ENCODE measurements around the gene AVP. TPM values are rescaled to one million over a fixed set of nuclear protein-coding genes. Genes with fewer than 3 reads are reported as not detected.

AVP gene
- total RNA-seq, 2 experiments from 2014 or later: not detected

- no peak for ATAC-seq
- peaks cover 4% of the 10 kb centered on the region for H3K4me1 Mint-ChIP-seq (ENCODE audit: low read depth)
- ChIA-PET POLR2A (interaction anchor here (1.0 kb wide), 1 partner anchor 17 kb away, joined by 3 read pairs; no protein-coding TSS in a partner anchor), CTCF (no interaction called here)
- no peak overlapping the region for H3K27ac Mint-ChIP-seq
- peaks cover 10% of the 10 kb centered on the region for H3K36me3 Mint-ChIP-seq (ENCODE audit: low read depth)
- no peaks in the 10 kb centered on the region for H3K9me3 Mint-ChIP-seq
- no peak for DNase-seq
- intact Hi-C loops (cut with micrococcal nuclease): no loop called here
- TF ChIP-seq CTCF (IDR thresholded peaks at IDR 0.05): no peak
- no peaks in the 10 kb centered on the region for H3K27me3 Mint-ChIP-seq
- H3K4me3 Mint-ChIP-seq: no peak overlapping the region
Observed at GRCh38 chr20:3111507-3111906, 27.0 kb upstream of the AVP start.

- H3K4me3 Mint-ChIP-seq: no peak overlapping the region
Observed at GRCh38 chr20:3109350-3110302, 25.1 kb upstream of the AVP start.

DNA sequence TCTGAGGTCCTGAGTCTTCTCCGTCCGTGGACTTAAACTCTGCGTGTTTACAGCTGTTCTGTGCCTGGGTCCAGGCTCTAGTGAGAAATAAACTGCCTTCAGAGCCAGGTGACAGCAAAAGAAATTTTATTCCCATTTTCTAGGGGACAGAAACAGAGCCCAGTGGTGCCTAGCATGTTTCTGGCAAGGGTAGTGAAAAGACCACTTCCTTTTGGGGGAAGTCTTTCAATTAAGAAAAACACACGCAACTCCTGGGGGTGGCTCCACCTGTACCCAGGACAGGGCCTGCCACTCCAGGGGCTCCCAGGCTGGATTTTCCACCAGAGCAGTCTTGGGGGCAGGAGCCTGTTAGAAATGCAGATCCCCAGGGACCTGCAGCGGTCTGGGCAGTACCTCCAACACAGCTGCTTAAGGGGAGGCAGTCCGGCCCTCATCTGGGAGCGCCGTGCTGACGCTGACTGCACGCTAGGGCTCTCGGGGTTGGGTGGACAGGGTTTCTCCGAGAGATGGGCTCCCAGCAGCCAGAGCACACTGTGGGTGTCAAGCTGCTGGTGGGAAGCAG is 23.0 kb upstream of the AVP start:
- Mint-ChIP-seq H3K4me3 (no peak overlapping the region), H3K27me3 (no peaks in the 10 kb centered on the region), H3K27ac (no peak overlapping the region), H3K9me3 (no peaks in the 10 kb centered on the region), H3K36me3 (ENCODE audit: low read depth) (peaks cover 2% of the 10 kb centered on the region), H3K4me1 (ENCODE audit: low read depth) (peaks cover 6% of the 10 kb centered on the region)
- no peak for TF ChIP-seq CTCF (IDR thresholded peaks at IDR 0.05)
- DNase-seq (no peak), ATAC-seq (no peak)
- intact Hi-C loops (cut with micrococcal nuclease): no loop called here
- ChIA-PET CTCF (no interaction called here), POLR2A (no interaction called here)

More at GRCh38 chr20:3109350-3110302, 25.1 kb upstream of the AVP start:
- intact Hi-C loops (cut with micrococcal nuclease): no loop called here
- H3K4me1 Mint-ChIP-seq (ENCODE audit: low read depth): no peaks in the 10 kb centered on the region
- ChIA-PET POLR2A (interaction anchor here (1.1 kb wide), 1 partner anchor 20 kb away, joined by 3 read pairs; no protein-coding TSS in a partner anchor), CTCF (interaction anchor here (1.7 kb wide), 1 partner anchor 56 kb away, joined by 5 read pairs; no protein-coding TSS in a partner anchor)
- H3K27me3 Mint-ChIP-seq: no peaks in the 10 kb centered on the region
- peaks cover 10% of the 10 kb centered on the region for H3K36me3 Mint-ChIP-seq (ENCODE audit: low read depth)
- no peaks in the 10 kb centered on the region for H3K9me3 Mint-ChIP-seq
- H3K27ac Mint-ChIP-seq: no peak overlapping the region
- DNase-seq: no peak
- no peak for ATAC-seq
- TF ChIP-seq CTCF (IDR thresholded peaks at IDR 0.05): no peak

- H3K36me3 Mint-ChIP-seq (ENCODE audit: low read depth): peaks cover 2% of the 10 kb centered on the region
- CTCF ChIA-PET: interaction anchor here (1.0 kb wide), 1 partner anchor 37 kb away, joined by 3 read pairs; no protein-coding TSS in a partner anchor
- intact Hi-C loops (cut with micrococcal nuclease): no loop called here
- no peaks in the 10 kb centered on the region for H3K27me3 Mint-ChIP-seq
- POLR2A ChIA-PET: no interaction called here
- no peak overlapping the region for H3K27ac Mint-ChIP-seq
- TF ChIP-seq CTCF (IDR thresholded peaks at IDR 0.05): no peak
- H3K4me1 Mint-ChIP-seq (ENCODE audit: low read depth): peaks cover 13% of the 10 kb centered on the region
- no peaks in the 10 kb centered on the region for H3K9me3 Mint-ChIP-seq
- ATAC-seq: no peak
- DNase-seq: no peak
- no peak overlapping the region for H3K4me3 Mint-ChIP-seq
Observed at GRCh38 chr20:3106658-3107463, 22.3 kb upstream of the AVP start.
